Measurements from ENCODE around the gene PCNA.

DNA sequence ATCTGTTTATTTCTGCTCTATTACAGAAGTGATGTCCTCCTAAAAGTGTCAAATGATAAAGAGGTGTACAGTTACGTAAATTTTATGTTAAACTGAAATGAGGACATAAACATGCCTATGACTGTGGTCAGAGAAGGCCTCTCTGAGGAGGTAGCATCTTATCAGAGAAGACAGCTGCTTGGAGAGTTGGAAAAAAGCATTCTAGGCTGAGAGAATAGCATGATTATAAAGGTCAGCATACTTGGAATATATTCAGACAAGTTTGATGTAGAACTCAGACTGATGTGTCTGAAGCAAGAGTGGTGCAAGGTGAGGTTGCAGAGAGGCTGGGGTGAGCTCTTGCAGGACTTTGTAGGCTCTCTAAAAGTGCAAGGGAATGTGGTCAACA is 3.1 kb upstream of the PCNA start:
- TF ChIP-seq, protein P1, sequence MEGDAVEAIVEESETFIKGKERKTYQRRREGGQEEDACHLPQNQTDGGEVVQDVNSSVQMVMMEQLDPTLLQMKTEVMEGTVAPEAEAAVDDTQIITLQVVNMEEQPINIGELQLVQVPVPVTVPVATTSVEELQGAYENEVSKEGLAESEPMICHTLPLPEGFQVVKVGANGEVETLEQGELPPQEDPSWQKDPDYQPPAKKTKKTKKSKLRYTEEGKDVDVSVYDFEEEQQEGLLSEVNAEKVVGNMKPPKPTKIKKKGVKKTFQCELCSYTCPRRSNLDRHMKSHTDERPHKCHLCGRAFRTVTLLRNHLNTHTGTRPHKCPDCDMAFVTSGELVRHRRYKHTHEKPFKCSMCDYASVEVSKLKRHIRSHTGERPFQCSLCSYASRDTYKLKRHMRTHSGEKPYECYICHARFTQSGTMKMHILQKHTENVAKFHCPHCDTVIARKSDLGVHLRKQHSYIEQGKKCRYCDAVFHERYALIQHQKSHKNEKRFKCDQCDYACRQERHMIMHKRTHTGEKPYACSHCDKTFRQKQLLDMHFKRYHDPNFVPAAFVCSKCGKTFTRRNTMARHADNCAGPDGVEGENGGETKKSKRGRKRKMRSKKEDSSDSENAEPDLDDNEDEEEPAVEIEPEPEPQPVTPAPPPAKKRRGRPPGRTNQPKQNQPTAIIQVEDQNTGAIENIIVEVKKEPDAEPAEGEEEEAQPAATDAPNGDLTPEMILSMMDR (IDR thresholded peaks at IDR 0.05): no peak
- no peak for TF ChIP-seq POLR2A (IDR thresholded peaks at IDR 0.05)

Measured in esophagus squamous epithelium (tissue), 4 donors.